Sigmoid colon (tissue), 7 donors: ENCODE measurements around the gene C3orf62. TPM values are rescaled to one million over a fixed set of nuclear protein-coding genes. Genes with fewer than 3 reads are reported as not detected.

ENCODE experiments used
- DNase-seq: peaks from one replicate; pipeline ENCODE4 v3.0.0-alpha.2; 2019
- H3K27ac ChIP-seq, 4 donors: fragments of 200-600 bp; sonication (generic); one replicate each; pipeline ENCODE4 v1.5.1; 2016 to 2019; ENCODE audit warnings: mild to moderate bottlenecking in 1 of 4
- H3K27me3 ChIP-seq, 3 donors: fragments of 200-600 bp; sonication (generic); one replicate each; pipeline ENCODE4 v1.5.1; 2019; ENCODE audit warnings: mild to moderate bottlenecking in 1 of 3
- H3K36me3 ChIP-seq, 4 donors: fragments of 200-600 bp; sonication (generic); one replicate each; pipeline ENCODE4 v1.5.1; 2016 to 2019
- H3K4me1 ChIP-seq, 4 donors: fragments of 200-600 bp; sonication (generic); one replicate each; pipeline ENCODE4 v1.5.1; 2017 to 2019
- H3K4me3 ChIP-seq, 4 donors: fragments of 200-600 bp; sonication (generic); one replicate each; pipeline ENCODE4 v1.5.1; 2017 to 2019; ENCODE audit warnings: mild to moderate bottlenecking in 2 of 4, moderate library complexity in 1 of 4
- H3K9me3 ChIP-seq, 4 donors: fragments of 200-600 bp in 3 of 4; sonication (generic) in 3 of 4; one replicate each; pipeline versions ENCODE4 v1.5.1 to v1.6.1; 2013 to 2019
- CTCF ChIP-seq, 4 experiments: fragments of 450-650 bp in 3 of 4; fragments of 200-600 bp in 1 of 4; IDR thresholded peaks; one replicate each; pipeline ENCODE4 v1.5.1; 2016 to 2019; ENCODE audit warnings: antibody characterized with exemption in 4 of 4, mild to moderate bottlenecking in 3 of 4, moderate library complexity in 2 of 4
- EP300 ChIP-seq, 4 donors: sonication (generic); formaldehyde crosslinking; IDR thresholded peaks; one replicate each; pipeline ENCODE4 v1.6.1; 2017; ENCODE audit warnings: antibody characterized with exemption in 4 of 4
- POLR2A ChIP-seq, 2 donors: fragments of 450-650 bp; IDR thresholded peaks; one replicate each; pipeline ENCODE4 v1.6.1; 2016; ENCODE audit warnings: antibody characterized with exemption in 2 of 2, mild to moderate bottlenecking in 2 of 2, moderate library complexity in 2 of 2
- POLR2AphosphoS5 ChIP-seq, 4 donors: sonication (generic); formaldehyde crosslinking; IDR thresholded peaks; one replicate each; pipeline ENCODE4 v1.6.1; 2017; ENCODE audit warnings: antibody characterized with exemption in 4 of 4
- WGBS, 2 donors: extraction: QIAGEN DNeasy Blood & Tissue Kit; methylation state at CpG; one replicate each; pipeline ENCODE4 v1.1.7; 2013; 5-methylcytosine and 5-hydroxymethylcytosine counted together
- intact Hi-C: fragments of 100-400 bp; cut with DNase I; formaldehyde crosslinking; loops from one replicate; pipeline ENCODE4 v1.15.1; 2023
- polyA plus RNA-seq, 3 donors: library from polyadenylated mRNA; stranded (reverse); fragments of 200-250 nt; gene quantifications; one replicate each; pipeline ENCODE4 v1.2.3, GENCODE V29; 2013
- total RNA-seq, 4 donors: library from RNA; depleted of rRNA; stranded (reverse); fragments of >200 nt; gene quantifications; one replicate each; pipeline ENCODE4 v1.1.0, GENCODE V29; 2016
- donor health status: healthy with polysubstance abuse.
- donor health status: Bipolar disorder and iron deficiency.
- donor health status: healthy.

C3orf62 gene
- total and polyA plus RNA-seq, 7 donors, result 1.2 to 19.4 (median 3.1) TPM

GRCh38 chr3:49265661-49266386, 11.2 kb downstream of the C3orf62 start:
- no peak for TF ChIP-seq POLR2A (IDR thresholded peaks at IDR 0.05)
- TF ChIP-seq CTCF (IDR thresholded peaks at IDR 0.05), result no peak
- TF ChIP-seq EP300 (IDR thresholded peaks at IDR 0.05), result no peak
- TF ChIP-seq POLR2AphosphoS5 (IDR thresholded peaks at IDR 0.05), result no peak
- Histone ChIP-seq H3K27ac (peak overlapping the region; percentile 20 to 68 (median 50)), H3K27me3 (no peaks in the 10 kb centered on the region), H3K36me3 (no peaks in the 10 kb centered on the region), H3K9me3 (no peaks in the 10 kb centered on the region), H3K4me3 (no peak overlapping the region), H3K4me1 (peaks cover 0 to 38% (median 18%) of the 10 kb centered on the region in 4 donors)
- DNase-seq, result no peak
- 86% methylated on average over 10 of the region's 10 CpGs for WGBS, 2 donors
- intact Hi-C loops, result no loop called here

- H3K27ac ChIP-seq, result peak overlapping the region in 3 of 4 donors; percentile 43 to 74 (median 65)
- intact Hi-C loops, result no loop called here
- WGBS, 2 donors, result 88 to 92% methylated on average over 6 of the region's 6 CpGs
- H3K4me1 ChIP-seq, result peaks cover 0 to 41% (median 18%) of the 10 kb centered on the region in 4 donors
- H3K4me3 ChIP-seq, result no peak overlapping the region
- H3K27me3 ChIP-seq, result no peaks in the 10 kb centered on the region
- DNase-seq, result peak; percentile 76
- no peaks in the 10 kb centered on the region for H3K9me3 ChIP-seq
- TF ChIP-seq POLR2AphosphoS5 (IDR thresholded peaks at IDR 0.05) (peak; percentile 35 to 81 (median 72)), EP300 (IDR thresholded peaks at IDR 0.05) (peak in 1 of 4 donors; percentile 55), CTCF (IDR thresholded peaks at IDR 0.05) (no peak), POLR2A (IDR thresholded peaks at IDR 0.05) (no peak)
- no peaks in the 10 kb centered on the region for H3K36me3 ChIP-seq
Measured at GRCh38 chr3:49263159-49263889, 13.7 kb downstream of the C3orf62 start.

- Histone ChIP-seq H3K4me1 (peaks cover 0 to 51% (median 22%) of the 10 kb centered on the region in 4 donors), H3K4me3 (no peak overlapping the region), H3K27ac (peak overlapping the region in 2 of 4 donors; percentile 15 to 74), H3K36me3 (no peaks in the 10 kb centered on the region), H3K27me3 (no peaks in the 10 kb centered on the region), H3K9me3 (no peaks in the 10 kb centered on the region)
- DNase-seq, result no peak
- 89 to 91% methylated on average over 5 of the region's 5 CpGs for WGBS, 2 donors
- intact Hi-C loops, result no loop called here
- TF ChIP-seq POLR2A (IDR thresholded peaks at IDR 0.05), result no peak
- no peak for TF ChIP-seq POLR2AphosphoS5 (IDR thresholded peaks at IDR 0.05)
- TF ChIP-seq CTCF (IDR thresholded peaks at IDR 0.05), result no peak
- TF ChIP-seq EP300 (IDR thresholded peaks at IDR 0.05), result no peak
Measured at GRCh38 chr3:49260806-49261324, 16.2 kb downstream of the C3orf62 start.

GRCh38 chr3:49257187-49257586, 19.8 kb downstream of the C3orf62 start:
- Histone ChIP-seq H3K27ac (peak overlapping the region in 3 of 4 donors; percentile 57 to 75 (median 72)), H3K9me3 (no peaks in the 10 kb centered on the region), H3K4me3 (no peak overlapping the region), H3K27me3 (no peaks in the 10 kb centered on the region), H3K4me1 (peaks cover 0 to 52% (median 29%) of the 10 kb centered on the region in 4 donors), H3K36me3 (no peaks in the 10 kb centered on the region)
- intact Hi-C loops, result no loop called here
- TF ChIP-seq EP300 (IDR thresholded peaks at IDR 0.05) (no peak), CTCF (IDR thresholded peaks at IDR 0.05) (no peak), POLR2AphosphoS5 (IDR thresholded peaks at IDR 0.05) (peak in 1 of 4 donors; percentile 21)
- DNase-seq, result no peak
- WGBS, 2 donors, result 75 to 84% methylated on average over 3 of the region's 3 CpGs
